Activated CD4-positive, alpha-beta T cell treated with anti-CD3 and anti-CD28 coated beads for 24 hours (primary cell): ENCODE results near the gene ABCA4.

Experiments used
- DNase-seq, 2 donors: peaks; one replicate each; pipeline ENCODE4 v3.0.0-alpha.2; 2020; ENCODE audit warnings: low read depth in 2 of 2

The ABCA4 gene

GRCh38 chr1:94083681-94084080, 37.3 kb downstream of the ABCA4 start:
- DNase-seq: no peak

- DNase-seq: no peak
Measured at GRCh38 chr1:94081566-94082344, 39.2 kb downstream of the ABCA4 start.

- DNase-seq: no peak
Measured at GRCh38 chr1:94079989-94080388, 41.0 kb downstream of the ABCA4 start.

- DNase-seq: no peak
Measured at GRCh38 chr1:94079080-94079940, 41.6 kb downstream of the ABCA4 start.

GRCh38 chr1:94072840-94073522, 48.0 kb downstream of the ABCA4 start:
- no peak for DNase-seq

GRCh38 chr1:94071976-94072375, 49.0 kb downstream of the ABCA4 start:
- no peak for DNase-seq

GRCh38 chr1:94071391-94071790, 49.6 kb downstream of the ABCA4 start:
- no peak for DNase-seq

GRCh38 chr1:94070865-94071264, 50.1 kb downstream of the ABCA4 start:
- no peak for DNase-seq

- DNase-seq: no peak
Measured at GRCh38 chr1:94069919-94070285, 51.0 kb downstream of the ABCA4 start.

GRCh38 chr1:94068999-94069918, 51.7 kb downstream of the ABCA4 start:
- no peak for DNase-seq

- DNase-seq: no peak
Measured at GRCh38 chr1:94068096-94068998, 52.6 kb downstream of the ABCA4 start.

- DNase-seq: no peak
Measured at GRCh38 chr1:94067196-94067595, 53.8 kb downstream of the ABCA4 start.

- no peak for DNase-seq
Measured at GRCh38 chr1:94063379-94063778, 57.6 kb downstream of the ABCA4 start.

GRCh38 chr1:94061513-94062443, 59.2 kb downstream of the ABCA4 start:
- DNase-seq: peak; percentile 2 to 23

- no peak for DNase-seq
Measured at GRCh38 chr1:94060720-94061119, 60.2 kb downstream of the ABCA4 start.

- no peak for DNase-seq
Measured at GRCh38 chr1:94058766-94059165, 62.2 kb downstream of the ABCA4 start.

GRCh38 chr1:94056996-94057395, 64.0 kb downstream of the ABCA4 start:
- DNase-seq: no peak

GRCh38 chr1:94056171-94056570, 64.8 kb downstream of the ABCA4 start:
- DNase-seq: no peak

- no peak for DNase-seq
Measured at GRCh38 chr1:94055459-94056122, 65.4 kb downstream of the ABCA4 start.
